ENCODE measurements around the gene CYP4F3. TPM values are rescaled to one million over a fixed set of nuclear protein-coding genes. Genes with fewer than 3 reads are reported as not detected.

CYP4F3 gene
- total RNA-seq, 1 experiment from 2014 or later = not detected

DNA sequence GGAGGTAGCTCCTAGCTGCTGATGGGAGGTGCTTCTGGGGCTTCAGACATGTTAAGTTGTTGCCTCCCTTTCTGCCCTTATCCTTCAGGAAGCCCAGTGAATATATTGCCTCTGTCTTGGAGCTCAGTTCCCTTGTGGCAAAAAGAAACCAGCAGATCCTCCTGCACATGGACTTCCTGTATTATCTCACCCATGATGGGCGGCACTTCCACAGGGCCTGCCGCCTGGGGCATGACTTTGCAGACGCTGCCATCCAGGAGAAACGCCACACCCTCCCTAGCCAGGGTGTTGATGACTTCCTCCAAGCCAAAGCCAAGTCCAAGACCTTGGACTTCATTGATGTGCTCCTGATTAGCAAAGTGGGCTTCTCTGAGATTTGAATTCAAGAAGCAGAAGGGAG is 26.2 kb downstream of the CYP4F3 start:
- H2AK5ac ChIP-seq (ENCODE audit: insufficient read length, low read length) = no peak overlapping the region
- peaks cover 4 to 23% (median 15%) of the 10 kb centered on the region in 3 experiments; a peak in 6 of 7 replicates for H3K36me3 Mint-ChIP-seq (ENCODE audit: insufficient read depth in 1 of 3, low read depth in 3 of 3)
- no peaks in the 10 kb centered on the region for H3K4me1 Mint-ChIP-seq
- H4K8ac ChIP-seq (replicated peaks; ENCODE audit: insufficient read length, low read depth, low read length) = no peak overlapping the region
- no peak overlapping the region for H3K4me2 ChIP-seq (ENCODE audit: insufficient read depth, insufficient read length, low read length)
- H4K5ac ChIP-seq (ENCODE audit: insufficient read length, low read depth, low read length) = no peak overlapping the region
- H3K9me3 Mint-ChIP-seq = peaks cover 13 to 14% of the 10 kb centered on the region in 2 experiments
- no peak overlapping the region for H3T11ph ChIP-seq (ENCODE audit: low read length)
- no peak overlapping the region for H2BK120ac ChIP-seq (ENCODE audit: low read depth, low read length, poor library complexity, severe bottlenecking)
- H3K23me2 ChIP-seq (ENCODE audit: insufficient read length, low read depth, low read length, poor library complexity, severe bottlenecking) = no peaks in the 10 kb centered on the region
- H3K9ac ChIP-seq (ENCODE audit: extremely low read depth, insufficient read length, low read length) = no peak overlapping the region
- no peak overlapping the region for H2AFZ ChIP-seq (ENCODE audit: low read length)
- no peak overlapping the region for H2BK12ac ChIP-seq (ENCODE audit: insufficient read length, low read depth, low read length)
- no CpG with 5 or more reads among the region's 4 CpGs for WGBS (ENCODE audit: extremely low coverage, insufficient read length, low lambda C conversion rate)
- no peaks in the 10 kb centered on the region for H3K27me3 ChIP-seq (ENCODE audit: insufficient read depth, low read length)
- H3K18ac ChIP-seq (ENCODE audit: insufficient read length, low read depth, low read length) = no peak overlapping the region
- no peak overlapping the region for H3K14ac ChIP-seq (ENCODE audit: insufficient read depth, low read length)
- no peak overlapping the region for H3K27ac Mint-ChIP-seq
- no peaks in the 10 kb centered on the region for H3K79me1 ChIP-seq (ENCODE audit: insufficient read depth, low read depth, low read length, poor library complexity, severe bottlenecking)
- H3K23ac ChIP-seq (ENCODE audit: insufficient read length, low read depth, low read length) = no peak overlapping the region
- DNase-seq = no peak
- H2BK15ac ChIP-seq (ENCODE audit: low read depth, low read length) = no peak overlapping the region
- no peak overlapping the region for H2BK5ac ChIP-seq (ENCODE audit: insufficient read length, low read length)
- H3K9me3 ChIP-seq (ENCODE audit: control insufficient read depth, low read depth, low read length) = peaks cover 95% of the 10 kb centered on the region
- no peaks in the 10 kb centered on the region for H3K79me2 ChIP-seq (ENCODE audit: insufficient read depth, low read length)
- no peak overlapping the region for H2BK20ac ChIP-seq (ENCODE audit: low read depth, low read length, poor library complexity, severe bottlenecking)
- H4K91ac ChIP-seq (ENCODE audit: insufficient read length, low read depth, low read length) = no peak overlapping the region
- no peak overlapping the region for H3K27ac ChIP-seq (ENCODE audit: insufficient read length, low read depth, low read length)
- no peaks in the 10 kb centered on the region for H4K20me1 ChIP-seq (ENCODE audit: control insufficient read depth, insufficient read depth, insufficient read length)
- no peak overlapping the region for H3K4me3 Mint-ChIP-seq
- peaks cover 1% of the 10 kb centered on the region for H3K27me3 Mint-ChIP-seq (ENCODE audit: low read depth)
- no peaks in the 10 kb centered on the region for H3K4me1 ChIP-seq (ENCODE audit: insufficient read depth, low read length)
- H3K56ac ChIP-seq (ENCODE audit: insufficient read length, low read depth, low read length) = no peak overlapping the region
- no peak overlapping the region for H3K4ac ChIP-seq (ENCODE audit: low read depth, low read length)
- TF ChIP-seq CTCF (conservative IDR thresholded peaks at IDR 0.05) = no peak

Data from H9 (cell line).